Measurements from ENCODE around the gene IGSF9.
"Not testable (repeated sequence)": the region's sequence is repeated elsewhere in the genome, so short reads cannot be mapped to it uniquely, and the experiment has no call there.

The IGSF9 gene

DNA sequence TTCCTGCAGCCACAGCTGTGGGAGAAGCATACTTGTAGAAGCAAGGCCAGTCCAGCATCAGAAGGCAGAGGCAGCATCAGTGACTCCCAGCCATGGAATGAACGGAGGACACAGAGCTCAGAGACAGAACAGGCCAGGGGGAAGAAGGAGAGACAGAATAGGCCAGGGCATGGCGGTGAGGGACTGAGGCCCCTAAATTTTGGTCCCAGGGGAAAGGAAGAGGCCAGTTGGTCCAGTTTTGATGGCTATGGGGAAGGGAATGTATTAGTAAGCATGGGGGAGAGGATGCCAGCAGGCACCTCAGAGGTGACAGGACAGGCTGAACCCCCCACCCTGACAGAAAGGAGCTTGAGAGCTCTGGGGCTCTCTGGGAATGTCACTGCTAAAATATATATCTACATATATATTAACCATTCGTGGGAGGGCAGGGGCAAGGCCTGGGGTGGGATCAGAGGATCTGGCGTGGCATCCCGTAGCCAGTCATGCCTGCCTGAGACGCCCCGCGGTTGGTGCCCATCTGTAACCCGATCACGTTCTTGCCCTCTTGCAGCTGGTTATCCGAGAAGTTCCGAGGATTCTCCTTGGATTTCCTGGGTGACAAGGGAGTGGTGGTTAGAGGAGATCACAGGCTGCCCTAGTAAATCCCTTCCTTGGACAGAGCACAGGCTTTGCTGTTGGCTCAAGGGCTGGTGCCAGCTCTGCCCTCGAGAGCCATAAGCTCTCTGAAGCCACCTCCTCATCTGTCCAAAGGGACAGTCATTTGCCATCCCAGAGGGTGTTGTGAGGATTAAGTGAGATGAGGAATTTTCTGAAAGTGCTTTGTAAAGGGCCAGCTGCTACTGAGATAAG is 26.8 kb downstream of the IGSF9 start:
- no peak for DNase-seq

DNA sequence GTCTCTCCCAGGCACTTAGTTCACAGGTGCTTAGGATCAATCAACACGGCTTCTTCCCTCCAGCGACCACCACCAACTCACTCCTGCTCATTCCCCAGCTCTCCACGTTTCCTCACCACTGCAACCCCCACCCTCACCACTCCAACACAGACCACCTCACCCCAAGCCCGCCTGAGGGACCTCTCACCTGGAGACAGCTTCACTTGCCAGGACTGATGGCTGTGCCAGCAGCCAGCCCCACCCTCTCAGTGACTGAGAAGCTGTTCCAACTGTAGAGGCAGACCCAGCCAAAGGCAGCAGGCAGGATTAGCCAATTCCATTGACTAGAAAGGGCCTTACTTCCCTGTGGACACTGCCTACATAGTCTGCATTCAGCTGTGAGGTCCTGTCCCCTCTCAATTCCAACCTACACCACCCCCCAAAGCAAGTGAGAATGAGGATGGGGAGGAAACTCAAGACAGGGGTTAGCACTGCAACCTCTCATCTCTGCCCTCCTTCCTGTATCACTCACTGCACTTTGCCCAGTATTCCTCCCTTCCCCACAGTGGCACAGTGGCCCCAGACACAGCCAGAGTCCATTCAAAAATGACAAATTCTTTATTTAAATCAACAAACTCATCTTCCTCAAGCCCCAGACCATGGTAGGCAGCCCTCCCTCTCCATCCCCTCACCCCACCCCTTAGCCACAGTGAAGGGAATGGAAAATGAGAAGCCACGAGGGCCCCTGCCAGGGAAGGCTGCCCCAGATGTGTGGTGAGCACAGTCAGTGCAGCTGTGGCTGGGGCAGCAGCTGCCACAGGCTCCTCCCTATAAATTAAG is 27.7 kb downstream of the IGSF9 start:
- no peak for DNase-seq

DNA sequence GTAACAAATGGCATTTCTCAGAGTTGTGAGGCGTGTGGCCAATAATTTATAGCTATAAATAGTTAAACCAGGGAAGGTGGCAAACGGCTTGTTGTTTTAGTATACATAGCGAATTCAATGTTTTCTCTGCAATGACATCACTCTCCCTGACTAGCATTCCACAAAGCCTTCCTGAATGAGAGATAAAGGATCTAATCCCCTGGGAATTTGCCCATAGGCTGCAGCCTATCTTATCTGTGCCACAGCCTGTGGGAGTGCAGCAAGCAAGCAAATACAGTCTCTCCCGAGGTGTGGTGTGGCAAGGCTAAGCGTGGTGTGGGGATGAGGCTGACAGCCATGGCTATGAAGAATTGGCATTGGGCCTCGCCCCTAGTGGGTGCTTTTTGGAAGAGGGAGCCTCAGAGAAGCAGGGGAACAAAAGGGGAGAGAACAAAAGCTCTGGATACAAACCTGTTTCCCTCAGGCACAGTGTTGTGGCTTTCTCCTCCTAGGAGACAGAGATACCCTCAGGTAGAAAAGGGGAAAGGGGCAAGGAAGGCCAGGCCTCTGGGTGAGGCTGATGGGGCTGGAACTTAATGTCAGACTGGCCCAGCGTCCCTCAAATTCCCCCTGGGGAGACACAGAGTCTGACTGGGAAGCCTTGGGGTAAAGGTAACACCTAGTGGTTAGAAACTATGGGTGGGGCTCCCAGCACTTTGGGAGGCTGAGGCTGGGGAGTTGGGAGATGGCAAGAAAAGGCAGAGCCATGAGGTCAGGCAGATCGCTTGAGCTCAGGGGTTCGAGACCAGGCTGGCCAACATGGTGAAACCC is 29.0 kb downstream of the IGSF9 start:
- DNase-seq, result peak; percentile 97

DNA sequence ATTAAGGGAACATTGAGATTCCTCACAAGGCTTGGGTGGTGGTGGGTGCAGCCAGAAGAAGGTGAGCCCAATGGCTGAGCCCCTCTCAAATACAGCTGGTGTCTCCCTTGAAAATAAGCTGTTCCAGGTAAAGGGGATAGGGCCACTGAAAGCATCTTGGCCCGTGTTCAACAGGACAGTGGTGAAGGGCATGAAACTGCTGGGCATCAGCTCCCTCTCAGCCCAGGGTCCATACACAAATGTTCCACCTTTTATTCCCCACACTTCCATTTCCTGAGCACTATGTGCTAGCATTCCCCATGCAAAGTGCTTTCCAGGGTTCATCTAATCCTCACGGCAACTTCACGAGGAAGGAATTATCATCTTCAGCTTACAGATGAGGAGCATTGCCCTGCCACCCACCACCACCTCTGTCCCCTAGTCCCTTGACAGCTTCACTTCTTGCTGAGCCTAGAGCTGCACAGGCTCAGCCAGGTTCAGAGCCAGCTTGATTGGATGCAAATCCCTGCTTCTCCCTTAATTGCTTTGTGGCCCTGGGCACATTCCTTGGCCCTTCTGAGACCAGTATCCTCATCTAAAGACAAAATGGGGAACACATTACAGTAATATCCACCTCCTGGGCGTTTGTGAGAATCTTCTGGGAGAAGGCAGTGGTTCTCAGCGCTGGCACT is 29.7 kb downstream of the IGSF9 start:
- peak; percentile 93 for DNase-seq

DNA sequence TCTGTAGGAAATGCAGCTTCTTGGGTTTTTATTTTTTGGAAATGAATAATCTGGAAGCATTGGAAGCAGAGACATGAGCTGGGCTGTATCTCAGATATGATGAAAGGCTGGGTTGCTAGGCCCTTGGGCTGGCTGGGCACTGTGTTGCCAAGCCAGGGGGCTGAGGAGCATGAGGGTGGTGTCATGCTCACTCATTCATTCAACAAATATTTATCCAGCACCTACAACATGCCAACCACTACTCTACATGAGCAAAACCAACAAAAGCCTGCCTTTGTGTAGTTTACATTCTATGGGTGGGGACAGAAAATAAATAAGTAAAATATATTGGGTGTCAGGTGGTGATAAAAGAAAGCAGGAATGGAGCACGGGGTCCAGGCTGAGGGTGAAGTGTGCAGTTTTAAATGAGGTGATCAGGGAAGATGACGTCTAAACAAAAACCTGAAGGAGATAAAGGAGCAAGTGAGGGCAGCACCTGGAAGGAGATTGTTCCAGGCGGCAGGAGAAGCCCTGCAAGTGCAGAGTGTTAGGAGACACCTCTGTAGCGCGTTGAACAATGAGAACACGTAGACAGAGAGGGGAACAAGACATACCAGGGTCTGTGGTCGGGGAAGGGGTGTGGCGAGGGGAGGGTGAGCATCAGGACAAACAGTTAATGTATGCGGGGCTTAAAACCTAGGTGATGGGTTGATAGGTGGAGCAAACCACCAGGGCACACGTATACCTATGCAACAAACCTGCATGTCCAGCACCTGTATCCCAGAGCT is 31.0 kb downstream of the IGSF9 start:
- DNase-seq, result no peak

DNA sequence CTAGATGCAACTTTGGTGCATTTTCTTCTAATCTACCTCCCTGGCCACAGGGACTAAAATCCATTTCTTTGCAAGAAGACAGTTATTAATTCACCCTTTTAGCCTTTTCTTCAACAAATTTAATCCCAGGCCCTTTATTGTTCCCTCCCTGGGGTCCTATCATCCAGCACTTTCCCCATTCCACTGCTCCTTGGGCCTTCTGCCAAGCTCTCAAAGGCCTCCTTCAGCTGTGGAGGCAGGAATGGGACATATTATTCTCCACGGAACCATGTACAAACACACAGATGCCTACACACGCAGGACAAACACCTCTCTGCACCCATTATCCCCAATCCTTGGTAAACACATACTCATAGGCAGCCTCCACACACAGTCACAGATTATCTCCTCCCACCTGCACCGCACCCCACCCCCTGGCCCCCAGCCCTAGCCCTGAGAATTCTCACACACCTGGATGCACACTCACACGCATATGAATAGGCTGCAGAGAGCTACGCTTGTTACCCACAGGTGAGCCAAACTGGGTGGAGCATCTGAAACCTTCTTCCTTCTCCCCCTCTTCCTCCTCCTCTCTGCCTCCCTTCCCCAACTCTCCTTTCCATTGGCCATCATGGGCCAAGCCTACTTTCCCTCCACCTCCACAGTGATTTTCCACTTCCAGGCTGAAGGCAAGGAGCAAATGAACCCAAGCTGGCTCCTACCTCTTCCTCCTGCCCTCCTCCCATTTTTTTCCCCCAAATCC is 31.8 kb downstream of the IGSF9 start:
- DNase-seq, result no peak

DNA sequence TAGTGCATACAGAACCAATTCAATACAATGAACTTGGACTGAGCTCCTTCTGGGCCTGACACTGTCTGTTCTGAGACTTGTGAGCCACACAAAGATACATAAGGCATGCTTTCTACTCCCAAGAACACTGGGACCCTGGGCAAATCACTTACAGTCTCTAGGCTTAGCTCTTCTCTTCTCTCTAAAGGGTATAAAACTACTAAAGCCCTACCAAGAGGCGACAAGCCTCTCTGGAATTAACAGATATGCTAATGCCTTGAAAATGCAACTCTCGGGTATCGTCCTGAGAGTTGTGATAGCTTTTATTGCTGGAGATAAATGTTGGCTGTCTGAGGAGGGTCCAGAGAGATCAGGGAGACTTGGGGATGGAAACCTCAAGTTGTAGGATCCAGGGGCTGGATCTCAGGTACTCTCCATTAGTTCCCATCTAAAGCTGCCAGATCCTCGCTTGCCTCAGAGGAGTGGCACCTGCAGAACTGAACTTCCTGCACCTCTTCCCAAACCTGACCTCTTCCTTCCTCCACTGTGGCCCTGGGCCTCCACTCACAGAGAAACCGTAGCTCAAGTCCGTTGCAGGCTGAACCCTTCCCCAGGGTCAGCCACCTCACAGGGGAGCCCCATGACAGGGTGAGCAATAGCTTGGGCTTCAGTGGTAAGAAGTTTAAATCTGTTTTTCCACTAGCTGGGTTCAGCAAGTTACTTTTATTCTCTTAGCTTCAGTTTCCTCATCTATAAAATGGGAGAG is 33.9 kb downstream of the IGSF9 start:
- no peak for DNase-seq

DNA sequence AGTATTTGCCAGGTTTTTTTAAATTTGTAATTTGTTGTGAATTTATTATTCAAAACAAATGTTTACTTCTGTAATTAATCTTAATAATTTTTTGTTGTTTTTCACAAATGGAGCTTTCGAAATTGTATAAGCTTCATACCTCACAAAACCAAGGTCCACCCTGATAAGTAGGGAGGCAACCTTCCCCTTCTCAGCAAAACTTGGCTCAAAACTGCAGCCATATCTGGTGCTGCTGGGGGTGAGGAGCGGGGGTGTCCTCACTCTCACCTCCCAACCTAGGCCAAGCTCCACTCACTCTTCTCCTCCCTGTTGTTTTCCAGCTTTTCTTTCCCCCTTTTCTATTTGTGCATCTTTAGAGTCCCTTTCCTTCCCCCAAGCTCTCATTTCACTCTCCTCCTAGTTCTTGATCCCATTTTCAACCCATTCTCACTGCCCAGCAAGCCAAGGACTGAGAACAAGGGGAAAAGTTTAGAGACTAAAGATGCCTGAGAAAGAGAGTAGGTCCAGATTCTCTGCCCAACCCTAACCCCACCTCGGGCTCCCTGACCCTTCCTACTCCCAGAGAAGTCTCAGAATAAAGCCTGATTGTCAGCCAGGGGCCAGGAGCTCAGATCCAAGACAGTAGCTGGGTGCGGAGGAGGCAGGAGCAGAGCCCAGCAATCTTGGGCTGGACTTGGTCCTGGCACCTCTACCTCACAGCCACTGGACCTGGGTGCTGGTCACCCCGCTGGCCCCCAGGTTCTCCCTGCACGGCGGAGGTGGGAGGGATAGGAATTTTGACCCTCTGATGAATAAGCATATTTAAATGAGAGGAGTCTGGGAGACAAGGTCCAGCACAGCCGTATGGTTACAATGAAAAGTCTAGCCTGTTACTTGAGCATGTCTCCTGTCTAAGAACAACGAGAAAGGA is 37.1 kb downstream of the IGSF9 start:
- DNase-seq, result no peak

DNA sequence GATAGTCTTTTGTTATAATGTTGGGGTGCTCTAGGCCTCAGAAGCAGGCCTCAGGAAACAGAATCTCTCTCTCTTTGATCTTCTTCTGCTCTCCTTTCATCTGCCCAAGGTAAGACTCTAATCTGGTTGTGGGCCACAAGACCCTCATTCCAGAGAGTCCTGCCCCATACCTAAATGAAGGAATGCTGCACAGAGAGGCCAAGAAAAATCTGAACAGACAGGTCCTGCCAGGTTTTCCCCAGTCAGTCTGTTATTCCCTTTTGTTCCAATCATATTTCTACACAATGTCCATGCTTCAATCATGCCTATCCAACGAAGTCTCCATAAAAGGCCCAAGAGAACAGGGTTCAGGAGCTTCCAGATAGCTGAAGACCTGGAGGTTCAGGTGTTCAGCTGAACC is 38.5 kb downstream of the IGSF9 start:
- no peak for DNase-seq

DNA sequence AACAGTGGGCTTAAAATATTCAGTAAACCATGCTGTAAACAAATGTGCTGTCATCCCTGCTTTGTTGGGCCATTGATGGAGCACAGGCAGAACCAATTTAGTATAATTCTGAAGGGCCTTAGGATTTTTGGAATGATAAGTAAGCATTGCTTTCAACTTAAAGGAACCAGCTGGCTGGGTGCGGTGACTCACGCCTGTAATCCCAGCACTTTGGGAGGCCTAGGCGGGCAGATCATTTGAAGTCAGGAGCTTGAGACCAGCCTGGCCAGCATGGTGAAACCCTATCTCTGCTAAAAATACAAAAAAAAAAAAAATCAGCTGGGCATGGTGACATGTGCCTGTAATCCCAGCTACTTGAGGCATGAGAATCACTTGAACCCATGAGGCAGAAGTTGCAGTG is 41.4 kb downstream of the IGSF9 start:
- not testable (repeated sequence) for DNase-seq

DNA sequence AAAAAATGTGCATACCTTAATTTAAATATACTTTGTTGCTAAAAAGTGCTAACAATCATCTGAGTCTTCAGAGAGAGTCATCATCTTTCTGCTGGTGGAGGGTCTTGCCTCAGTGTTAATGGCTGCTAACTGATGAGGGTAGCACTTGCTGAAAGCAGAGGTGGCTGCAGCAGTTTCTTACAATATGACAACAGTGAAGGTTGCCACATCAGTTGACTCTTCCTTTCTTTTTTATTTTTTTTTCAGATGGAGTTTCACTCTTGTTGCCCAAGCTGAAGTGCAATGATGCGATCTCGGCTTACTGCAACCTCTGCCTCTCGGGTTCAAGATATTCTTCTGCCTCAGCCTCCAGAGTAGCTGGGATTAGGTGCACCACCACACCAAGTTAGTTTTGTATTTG is 42.9 kb downstream of the IGSF9 start:
- DNase-seq, result no peak

DNA sequence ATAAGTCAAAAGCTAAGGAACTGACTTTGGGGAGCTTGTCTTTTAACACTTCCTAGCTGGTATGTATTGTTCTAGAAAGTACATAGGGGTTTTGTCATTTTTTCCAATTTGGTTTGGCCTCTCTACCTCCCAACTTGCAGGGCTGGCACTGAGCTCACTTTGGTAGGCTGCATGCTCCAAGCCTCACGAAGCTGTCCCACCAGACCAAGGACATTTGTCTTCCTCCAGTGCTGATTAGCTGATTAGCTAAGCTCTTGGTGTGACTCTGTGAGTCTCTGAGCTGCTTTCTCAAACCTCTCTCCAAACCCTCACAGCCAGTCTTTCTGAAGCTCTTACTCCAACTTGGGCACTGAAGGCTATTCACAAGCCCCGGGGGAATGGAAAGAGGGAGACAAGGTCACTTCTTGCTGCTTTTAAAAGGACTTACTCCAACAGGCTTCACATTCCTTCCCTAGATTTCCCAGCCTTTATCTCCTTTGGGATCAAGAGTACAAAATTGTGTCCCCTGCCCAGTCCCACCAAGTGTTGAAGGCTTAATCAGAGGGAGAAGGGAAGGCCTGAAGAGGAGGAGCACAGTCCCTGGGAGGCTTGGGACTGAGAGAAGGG is 44.6 kb downstream of the IGSF9 start:
- peak; percentile 93 for DNase-seq

DNA sequence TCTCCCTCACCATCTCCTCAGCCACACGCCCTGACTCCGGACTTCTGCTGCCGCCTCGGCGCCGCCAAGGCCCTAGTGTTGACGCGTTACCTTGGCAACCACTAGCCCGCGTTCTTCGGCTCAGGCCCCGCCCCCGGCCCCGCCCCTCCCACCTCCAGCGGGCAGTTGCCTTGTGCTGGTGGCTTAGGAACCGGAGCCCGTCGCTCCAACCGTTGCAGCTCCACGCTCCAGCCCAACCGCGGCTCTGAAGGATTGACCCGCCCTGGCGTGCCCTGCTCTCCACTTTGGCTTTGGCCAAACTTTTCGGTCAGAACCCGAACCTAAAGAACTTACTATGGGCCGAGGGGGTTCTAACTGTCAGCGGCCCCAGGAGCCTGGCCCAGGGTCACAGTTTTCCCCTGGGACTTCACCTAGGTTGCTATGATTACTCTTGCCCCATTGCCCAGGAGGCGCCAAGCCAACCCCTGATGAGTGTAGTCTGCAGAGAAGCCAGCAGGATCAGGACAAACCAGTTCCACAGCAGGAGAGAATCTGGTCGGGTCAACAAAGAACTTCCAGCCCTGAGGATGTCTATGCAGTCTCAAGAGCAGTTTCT is 45.2 kb downstream of the IGSF9 start, which contains the start of gene CFAP45:
Gene CFAP45 (minus strand): TSS at position 80 of the 595 bp plus-strand sequence. CDS start 67 bp downstream, at position 13.
- DNase-seq, result peak; percentile 98

DNA sequence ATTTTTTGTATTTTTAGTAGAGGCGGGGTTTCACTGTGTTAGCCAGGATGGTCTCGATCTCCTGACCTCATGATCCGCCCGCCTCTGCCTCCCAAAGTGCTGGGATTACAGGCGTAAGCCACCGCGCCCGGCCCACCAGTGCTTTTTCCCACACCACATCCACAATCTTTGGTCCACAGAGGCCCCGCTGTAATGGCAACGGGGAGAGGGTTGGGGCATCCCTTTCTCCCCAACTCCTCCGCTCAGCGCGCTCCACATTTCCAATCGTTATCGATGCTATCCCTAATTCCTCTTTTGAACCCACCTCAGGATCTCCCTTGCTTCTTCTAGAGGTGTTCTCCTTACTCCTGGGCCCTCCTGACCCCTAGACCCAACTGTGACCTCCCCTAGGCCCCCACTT is 45.8 kb downstream of the IGSF9 start:
- DNase-seq, result not testable (repeated sequence)

DNA sequence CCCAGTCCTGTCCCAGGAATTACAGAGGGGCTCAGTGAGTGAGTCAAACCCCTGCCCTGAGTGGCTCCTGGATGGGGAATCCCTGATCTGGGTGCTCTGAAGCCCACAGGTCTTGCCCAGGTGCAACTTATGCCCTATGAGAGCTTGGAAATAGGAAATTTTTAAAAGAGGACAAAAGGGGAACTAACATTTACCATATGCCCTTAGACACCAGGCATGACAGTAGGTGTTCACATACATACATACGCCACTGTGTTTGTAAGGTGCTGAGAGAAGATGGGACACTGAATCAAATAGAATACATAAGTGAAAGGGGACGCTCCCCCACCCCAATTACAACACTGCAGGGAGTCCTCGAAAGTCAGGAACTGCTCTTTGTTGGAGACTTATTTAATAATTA is 46.9 kb downstream of the IGSF9 start:
- no peak for DNase-seq

DNA sequence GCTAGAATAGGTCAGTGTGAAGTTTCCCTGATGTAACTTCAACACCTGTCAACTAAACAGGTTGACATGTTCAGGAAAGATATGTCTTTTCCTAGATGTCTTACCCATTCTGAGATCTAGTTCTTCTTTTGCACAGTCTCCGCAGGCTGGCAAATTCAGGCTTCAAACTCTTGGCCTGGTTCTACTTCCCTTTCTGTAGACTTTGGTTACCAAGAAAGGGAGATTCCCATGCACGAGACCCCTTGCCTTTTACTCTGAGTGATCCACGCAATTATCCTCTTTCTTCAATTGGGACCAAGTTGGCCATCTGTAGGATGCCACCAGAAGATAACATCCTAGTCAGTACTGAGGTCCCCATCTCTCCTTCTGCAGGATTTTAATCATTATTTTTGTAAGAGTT is 47.5 kb downstream of the IGSF9 start:
- no peak for DNase-seq

DNA sequence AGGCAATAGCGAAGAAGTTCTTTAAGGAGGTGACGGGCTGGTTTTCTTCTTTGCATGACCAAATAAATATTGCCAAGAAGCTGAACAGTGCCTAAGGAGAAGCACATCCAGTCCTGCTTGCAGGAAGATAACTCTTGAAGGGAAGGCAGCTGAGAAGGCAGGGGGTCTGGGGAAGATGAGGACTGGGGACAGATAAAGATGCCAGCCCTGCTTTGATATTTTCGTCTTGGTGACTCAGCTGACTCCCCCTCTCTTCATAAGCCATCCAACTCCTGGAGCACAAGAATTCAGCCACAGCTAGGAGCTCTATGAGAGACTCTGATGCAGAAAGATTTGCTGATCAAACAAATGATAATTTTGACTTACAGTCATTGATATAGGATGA is 48.9 kb downstream of the IGSF9 start:
- DNase-seq, result no peak

DNA sequence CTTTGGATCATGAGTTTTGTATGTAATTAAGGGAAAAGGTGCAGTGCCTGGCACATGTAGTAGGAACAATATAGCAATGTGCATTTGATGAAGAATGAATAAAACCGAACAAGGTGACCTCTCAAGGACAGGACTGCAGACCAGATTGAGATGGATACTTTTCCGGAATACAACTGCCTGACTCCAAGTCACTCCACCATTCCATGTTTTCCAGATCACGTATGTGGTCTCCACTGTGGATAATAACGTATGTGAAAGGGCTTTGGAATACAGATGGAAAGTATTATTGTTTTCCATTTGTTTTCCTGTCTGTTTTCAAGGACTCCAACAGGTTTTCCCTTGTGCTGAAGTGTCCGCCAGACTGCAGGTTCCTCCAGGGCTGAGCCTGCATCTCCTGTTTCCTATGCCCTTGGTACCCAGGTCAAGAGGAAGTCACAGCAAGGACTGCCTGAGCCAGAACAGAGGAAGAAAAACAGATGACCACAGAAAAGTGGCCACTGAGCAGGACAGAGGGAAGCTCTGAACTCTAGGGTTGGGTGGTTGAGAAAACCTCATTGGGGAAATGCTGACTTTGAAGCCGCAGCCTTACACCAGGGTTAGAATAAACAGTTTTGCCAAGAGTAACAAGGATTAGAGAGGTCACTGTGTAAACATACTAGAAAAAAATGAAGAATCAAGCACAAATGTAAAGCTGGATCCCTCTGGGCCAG is 49.4 kb downstream of the IGSF9 start:
- no peak for DNase-seq

All from islet precursor cell (in vitro differentiated cells).